Adrenal gland (tissue), 12 donors: ENCODE measurements around the gene KRTAP4-12. TPM values are rescaled to one million over a fixed set of nuclear protein-coding genes. Genes with fewer than 3 reads are reported as not detected.
"Not testable (repeated sequence)": the region's sequence is repeated elsewhere in the genome, so short reads cannot be mapped to it uniquely, and the experiment has no call there.

Source experiments
- DNase-seq, 7 donors: peaks; one replicate each; pipeline ENCODE4 v3.0.0-alpha.2; 2019 to 2020
- H3K27ac ChIP-seq, 5 donors: fragments of 200-600 bp; sonication (generic) in 4 of 5; 1 replicate in 3 of 5; 2 replicates in 2 of 5; pipeline versions ENCODE4 v1.5.1 to v1.8.0; 2016 to 2020; ENCODE audit warnings: mild to moderate bottlenecking in 1 of 5
- H3K27me3 ChIP-seq: fragments of 200-600 bp; 2 replicates; pipeline ENCODE4 v1.8.0; 2021
- H3K36me3 ChIP-seq, 2 donors: fragments of 200-600 bp; replicated peaks in 1 of 2; 1 replicate in 1 of 2; 2 replicates in 1 of 2; pipeline versions ENCODE4 v1.5.1 to v1.8.0; 2018 to 2022
- H3K4me1 ChIP-seq, 2 donors: fragments of 200-600 bp; replicated peaks in 1 of 2; 1 replicate in 1 of 2; 2 replicates in 1 of 2; pipeline versions ENCODE4 v1.5.1 to v1.8.0; 2018 to 2021
- H3K4me3 ChIP-seq, 4 donors: fragments of 200-600 bp; sonication (generic) in 3 of 4; one replicate each; pipeline ENCODE4 v1.5.1; 2016 to 2018
- H3K9me3 ChIP-seq, 3 donors: fragments of 200-600 bp; sonication (generic) in 1 of 3; replicated peaks in 1 of 3; 1 replicate in 2 of 3; 2 replicates in 1 of 3; pipeline versions ENCODE4 v1.5.1 to v1.8.0; 2016 to 2021
- CTCF ChIP-seq, 6 experiments: fragments of 450-650 bp in 4 of 6; fragments of 200-600 bp in 2 of 6; sonication (generic) in 1 of 6; IDR thresholded peaks; 1 replicate in 5 of 6; 2 replicates in 1 of 6; pipeline versions ENCODE4 v1.5.1 to v1.8.0; 2016 to 2021; ENCODE audit warnings: antibody characterized with exemption in 6 of 6, mild to moderate bottlenecking in 2 of 6, moderate library complexity in 1 of 6
- POLR2A ChIP-seq, 2 donors: fragments of 450-650 bp; IDR thresholded peaks; one replicate each; pipeline ENCODE4 v1.6.1; 2017; ENCODE audit warnings: antibody characterized with exemption in 2 of 2, mild to moderate bottlenecking in 2 of 2, moderate library complexity in 1 of 2
- WGBS, 4 donors: extraction: QIAGEN DNeasy Blood & Tissue Kit in 2 of 4; methylation state at CpG; one replicate each; pipeline versions ENCODE4 v1.1.5 to v1.1.7; 2013 to 2017; 5-methylcytosine and 5-hydroxymethylcytosine counted together
- intact Hi-C, 2 donors: fragments of 100-400 bp; cut with DNase I; formaldehyde crosslinking; loops; one replicate each; pipeline versions ENCODE4 v1.14.1 to v1.15.0; 2022 to 2023
- polyA plus RNA-seq, 3 donors: library from polyadenylated mRNA; stranded (reverse); fragments of 200-250 nt in 2 of 3; fragments of 350-450 nt in 1 of 3; fragmentation: Illumina TruSeq in 1 of 3; extraction: RNeasy Lipid Tissue Mini Kit (QIAGEN cat#74804) in 1 of 3; gene quantifications; one replicate each; pipeline ENCODE4 v1.2.3, GENCODE V29; 2013 to 2014
- total RNA-seq, 9 donors: library from RNA; depleted of rRNA in 4 of 9; stranded (reverse); fragments of >200 nt in 4 of 9; fragments of 120-200 nt in 1 of 9; fragmentation: NEBNext Ultra II Directional in 1 of 9; extraction: Animal tissue kit (Norgen Biotek cat#: 25700) in 1 of 9; gene quantifications; one replicate each; pipeline versions ENCODE4 v1.1.0 to v1.2.4, GENCODE V29; 2013 to 2023
- donor health status: healthy with polysubstance abuse.
- donor health status: Bipolar disorder and iron deficiency.
- donor health status: DM: yes; HTN: yes; CAD: no.
- donor health status: DM: no; HTN: no; CAD: no.
- donor health status: DM: no; HTN: no; CAD: no.
- donor health status: DM: yes; HTN: yes; CAD: no.

KRTAP4-12 gene
- total and polyA plus RNA-seq, 12 donors = not detected

- Histone ChIP-seq H3K9me3 (no peaks in the 10 kb centered on the region), H3K4me3 (no peak overlapping the region), H3K36me3 (no peaks in the 10 kb centered on the region), H3K27ac (no peak overlapping the region), H3K27me3 (no peaks in the 10 kb centered on the region), H3K4me1 (no peaks in the 10 kb centered on the region)
- TF ChIP-seq CTCF (IDR thresholded peaks at IDR 0.05) (no peak), POLR2A (IDR thresholded peaks at IDR 0.05) (no peak)
- 82 to 94% (median 85%) methylated on average over 1 of the region's 1 CpG for WGBS, 4 donors
- intact Hi-C loops = no loop called here
- no peak for DNase-seq
These were observed 20.1 kb downstream of the KRTAP4-12 start for GRCh38 chr17:41103896-41104295.

GRCh38 chr17:41101586-41102259, 22.3 kb downstream of the KRTAP4-12 start, which contains the start of gene KRTAP4-16:
Gene KRTAP4-16 (minus strand): TSS chr17:41102209. CDS start chr17:41102209, 0 bp downstream.
- Histone ChIP-seq H3K36me3 (no peaks in the 10 kb centered on the region), H3K4me3 (no peak within 1 kb of the TSS), H3K9me3 (no peaks in the 10 kb centered on the region), H3K4me1 (no peaks in the 10 kb centered on the region), H3K27ac (no peak within 1 kb of the TSS), H3K27me3 (no peaks in the 10 kb centered on the region)
- no peak for DNase-seq
- 44 to 68% (median 62%) methylated on average over 8 to 10 of the region's 10 CpGs for whole genome bisulfite sequencing, 4 donors
- TF ChIP-seq POLR2A (IDR thresholded peaks at IDR 0.05) (no peak), CTCF (IDR thresholded peaks at IDR 0.05) (no peak)
- intact Hi-C loops = no loop called here

- H3K27me3 ChIP-seq, H3K9me3 ChIP-seq, H3K4me1 ChIP-seq, H3K4me3 ChIP-seq, intact Hi-C loops, H3K27ac ChIP-seq, DNase-seq, H3K36me3 ChIP-seq: not testable (repeated sequence)
- WGBS, 4 donors = 46 to 54% (median 49%) methylated on average over 7 of the region's 7 CpGs
These were observed 24.1 kb downstream of the KRTAP4-12 start for GRCh38 chr17:41099682-41100480.

- WGBS, 4 donors = 63 to 80% (median 76%) methylated on average over 6 of the region's 6 CpGs
- Histone ChIP-seq H3K4me1 (no peaks in the 10 kb centered on the region), H3K36me3 (no peaks in the 10 kb centered on the region), H3K4me3 (no peak overlapping the region), H3K27me3 (no peaks in the 10 kb centered on the region), H3K27ac (no peak overlapping the region), H3K9me3 (no peaks in the 10 kb centered on the region)
- intact Hi-C loops = no loop called here
- DNase-seq = no peak
- TF ChIP-seq POLR2A (IDR thresholded peaks at IDR 0.05) (no peak), CTCF (IDR thresholded peaks at IDR 0.05) (no peak)
These were observed 25.5 kb downstream of the KRTAP4-12 start for GRCh38 chr17:41098481-41098880.
